Spleen (tissue), 11 donors: Measurements from ENCODE around the gene PXDN. TPM values are rescaled to one million over a fixed set of nuclear protein-coding genes. Genes with fewer than 3 reads are reported as not detected.
A peak's percentile ranks its signal among the peaks of the same experiment; 100 is the strongest.

ENCODE experiments used
- DNase-seq: peaks from one replicate; pipeline ENCODE4 v3.0.0-alpha.2; 2020
- H3K27ac ChIP-seq, 8 donors: fragments of 200-600 bp; sonication (generic) in 7 of 8; 1 replicate in 4 of 8; 2 replicates in 4 of 8; pipeline versions ENCODE4 v1.5.0 to v1.8.0; 2016 to 2021; ENCODE audit warnings: inconsistent platforms in 4 of 8, mild to moderate bottlenecking in 4 of 8, moderate library complexity in 1 of 8
- H3K27me3 ChIP-seq, 7 donors: fragments of 200-600 bp; sonication (generic) in 6 of 7; replicated peaks in 1 of 7; 1 replicate in 4 of 7; 2 replicates in 3 of 7; pipeline versions ENCODE4 v1.5.0 to v1.8.0; 2016 to 2021; ENCODE audit warnings: inconsistent platforms in 3 of 7, mild to moderate bottlenecking in 1 of 7
- H3K36me3 ChIP-seq, 6 donors: fragments of 200-600 bp; sonication (generic) in 5 of 6; 1 replicate in 4 of 6; 2 replicates in 2 of 6; pipeline versions ENCODE4 v1.5.0 to v1.8.0; 2016 to 2021; ENCODE audit warnings: inconsistent platforms in 2 of 6
- H3K4me1 ChIP-seq, 6 donors: fragments of 200-600 bp; sonication (generic) in 5 of 6; 1 replicate in 3 of 6; 2 replicates in 3 of 6; pipeline versions ENCODE4 v1.5.0 to v1.8.0; 2016 to 2021; ENCODE audit warnings: inconsistent platforms in 3 of 6
- H3K4me3 ChIP-seq, 8 donors: fragments of 200-600 bp; sonication (generic) in 7 of 8; 1 replicate in 4 of 8; 2 replicates in 4 of 8; pipeline versions ENCODE4 v1.5.0 to v1.8.0; 2016 to 2021; ENCODE audit warnings: inconsistent platforms in 4 of 8, mild to moderate bottlenecking in 4 of 8, moderate library complexity in 2 of 8
- H3K9me3 ChIP-seq, 8 donors: fragments of 200-600 bp; sonication (generic) in 7 of 8; 1 replicate in 4 of 8; 2 replicates in 4 of 8; pipeline versions ENCODE4 v1.5.0 to v1.8.0; 2016 to 2021; ENCODE audit warnings: inconsistent platforms in 4 of 8
- POLR2A ChIP-seq, 3 donors: fragments of 450-650 bp; IDR thresholded peaks; one replicate each; pipeline ENCODE4 v1.5.1; 2017; ENCODE audit warnings: antibody characterized with exemption in 3 of 3, mild to moderate bottlenecking in 1 of 3
- POLR2AphosphoS5 ChIP-seq, 3 donors: sonication (generic); formaldehyde crosslinking; IDR thresholded peaks; one replicate each; pipeline ENCODE4 v1.5.1; 2017; ENCODE audit warnings: antibody characterized with exemption in 3 of 3
- WGBS, 5 donors: extraction: QIAGEN DNeasy Blood & Tissue Kit in 3 of 5; methylation state at CpG; one replicate each; pipeline versions ENCODE4 v1.1.5 to v1.1.7; 2013 to 2018; 5-methylcytosine and 5-hydroxymethylcytosine counted together
- intact Hi-C: fragments of 100-400 bp; cut with DNase I; formaldehyde crosslinking; loops from one replicate; pipeline ENCODE4 v1.15.0; 2023; ENCODE audit warnings: low total_unique reads
- polyA plus RNA-seq, 3 donors: library from polyadenylated mRNA; stranded (reverse); fragments of 200-250 nt; gene quantifications; one replicate each; pipeline ENCODE4 v1.2.1, GENCODE V29; 2013
- total RNA-seq, 7 donors: library from RNA; depleted of rRNA in 3 of 7; stranded (reverse); fragments of >200 nt in 3 of 7; fragmentation: NEBNext Ultra II Directional in 4 of 7; extraction: Animal tissue kit (Norgen Biotek cat#: 25700) in 4 of 7; gene quantifications; one replicate each; pipeline versions ENCODE4 v1.1.0 to v1.2.1, GENCODE V29; 2016 to 2021
- TF ChIP-seq, protein P1 (sequence below), 11 experiments: fragments of 200-600 bp in 7 of 11; fragments of 450-650 bp in 4 of 11; sonication (generic) in 4 of 11; IDR thresholded peaks in 8 of 11; conservative IDR thresholded peaks in 3 of 11; 1 replicate in 7 of 11; 2 replicates in 4 of 11; pipeline versions ENCODE4 v1.4.0 to v1.8.0; 2016 to 2021; ENCODE audit warnings: antibody characterized with exemption in 11 of 11, inconsistent platforms in 4 of 11, mild to moderate bottlenecking in 1 of 11
- donor health status: healthy with polysubstance abuse.
- donor health status: DM: no; HTN: no; CAD: no; lungs with moderate emphysema.
- donor health status: DM: no; HTN: no; CAD: no.
- donor health status: Bipolar disorder and iron deficiency.
- donor health status: healthy.
- donor health status: DM: no; HTN: no; CAD: no.
- donor health status: DM: yes; HTN: yes; CAD: no.

PXDN gene
- total and polyA plus RNA-seq, 10 donors: 1.9 to 49.3 (median 30.8) TPM

DNA sequence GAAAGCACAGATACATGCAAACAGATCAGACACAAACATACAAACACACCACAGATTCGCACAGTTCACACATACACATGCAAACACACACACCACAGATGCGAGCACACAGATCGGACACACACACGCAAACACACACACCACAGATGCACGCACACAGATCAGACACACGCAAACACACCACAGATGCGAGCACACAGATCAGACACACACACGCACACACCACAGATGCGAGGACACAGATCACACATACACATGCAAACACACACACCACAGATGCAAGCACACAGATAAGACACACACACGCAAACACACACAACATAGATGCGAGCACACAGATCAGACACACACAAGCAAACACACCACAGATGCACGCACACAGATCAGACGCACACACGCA lies 149.0 kb downstream of the PXDN start:
- no peak for DNase-seq
- TF ChIP-seq POLR2AphosphoS5 (IDR thresholded peaks at IDR 0.05): no peak
- TF ChIP-seq POLR2A (IDR thresholded peaks at IDR 0.05): no peak
- TF ChIP-seq, protein P1, sequence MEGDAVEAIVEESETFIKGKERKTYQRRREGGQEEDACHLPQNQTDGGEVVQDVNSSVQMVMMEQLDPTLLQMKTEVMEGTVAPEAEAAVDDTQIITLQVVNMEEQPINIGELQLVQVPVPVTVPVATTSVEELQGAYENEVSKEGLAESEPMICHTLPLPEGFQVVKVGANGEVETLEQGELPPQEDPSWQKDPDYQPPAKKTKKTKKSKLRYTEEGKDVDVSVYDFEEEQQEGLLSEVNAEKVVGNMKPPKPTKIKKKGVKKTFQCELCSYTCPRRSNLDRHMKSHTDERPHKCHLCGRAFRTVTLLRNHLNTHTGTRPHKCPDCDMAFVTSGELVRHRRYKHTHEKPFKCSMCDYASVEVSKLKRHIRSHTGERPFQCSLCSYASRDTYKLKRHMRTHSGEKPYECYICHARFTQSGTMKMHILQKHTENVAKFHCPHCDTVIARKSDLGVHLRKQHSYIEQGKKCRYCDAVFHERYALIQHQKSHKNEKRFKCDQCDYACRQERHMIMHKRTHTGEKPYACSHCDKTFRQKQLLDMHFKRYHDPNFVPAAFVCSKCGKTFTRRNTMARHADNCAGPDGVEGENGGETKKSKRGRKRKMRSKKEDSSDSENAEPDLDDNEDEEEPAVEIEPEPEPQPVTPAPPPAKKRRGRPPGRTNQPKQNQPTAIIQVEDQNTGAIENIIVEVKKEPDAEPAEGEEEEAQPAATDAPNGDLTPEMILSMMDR (IDR thresholded peaks at IDR 0.05 in 8 of 11, conservative IDR thresholded peaks at IDR 0.05 in 3 of 11): no peak
- intact Hi-C loops: loop anchor here (10.0 kb wide), 1 partner anchor 150 kb away; the partner anchor contains the start of gene PXDN
- 93 to 98% (median 96%) methylated on average over 14 of the region's 14 CpGs for WGBS, 5 donors
- Histone ChIP-seq H3K4me1 (peaks cover 0 to 21% (median 4%) of the 10 kb centered on the region in 6 donors), H3K27me3 (peaks cover 0 to 26% (median 0%) of the 10 kb centered on the region in 7 donors), H3K27ac (no peak overlapping the region), H3K36me3 (no peaks in the 10 kb centered on the region), H3K9me3 (no peaks in the 10 kb centered on the region), H3K4me3 (no peak overlapping the region)

DNA sequence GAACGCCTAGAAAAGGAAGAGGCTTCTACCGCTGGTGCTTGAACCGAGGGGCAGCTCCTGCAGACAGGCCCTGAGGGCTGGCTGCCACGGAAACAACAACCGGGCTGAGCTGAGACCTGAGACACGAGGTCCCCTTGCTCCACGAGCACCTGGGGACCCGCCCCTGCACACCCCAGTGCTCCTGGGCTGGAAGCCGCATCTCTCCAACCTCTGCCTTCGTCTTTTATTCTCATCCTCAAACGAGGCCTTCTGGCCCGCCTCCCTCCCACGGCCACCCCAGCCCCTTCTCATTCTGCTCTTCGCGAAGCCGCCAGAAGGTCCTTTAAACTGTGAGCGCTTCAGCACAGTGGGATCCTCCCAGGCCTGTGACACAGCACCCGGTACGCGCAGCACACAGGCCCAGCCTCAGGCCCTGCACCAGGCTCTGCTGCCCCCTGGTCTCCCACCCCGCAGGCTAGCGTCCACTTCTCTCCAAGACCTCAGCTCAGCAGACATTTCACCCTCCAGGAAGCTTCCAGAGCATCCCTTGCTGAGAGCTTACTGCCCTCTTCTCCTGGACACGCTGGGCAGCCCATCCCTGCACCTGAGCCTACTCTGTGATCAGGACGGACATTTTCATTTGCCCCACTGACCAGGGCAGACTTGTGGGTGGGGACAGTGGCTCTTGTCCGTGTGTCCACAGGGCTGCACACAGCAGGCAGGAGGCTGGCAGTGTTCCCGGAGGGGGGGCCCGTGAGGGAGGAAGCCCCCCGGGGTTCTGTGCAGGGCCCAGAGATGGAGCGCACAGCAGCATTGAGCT lies 149.7 kb downstream of the PXDN start:
- WGBS, 5 donors: 80 to 88% (median 82%) methylated on average over 29 of the region's 29 CpGs
- intact Hi-C loops: loop anchor here (10.0 kb wide), 1 partner anchor 150 kb away; the partner anchor contains the start of gene PXDN
- DNase-seq: peak; percentile 59
- Histone ChIP-seq H3K36me3 (no peaks in the 10 kb centered on the region), H3K9me3 (no peaks in the 10 kb centered on the region), H3K27me3 (peaks cover 0 to 29% (median 1%) of the 10 kb centered on the region in 7 donors), H3K27ac (peak overlapping the region in 2 of 8 donors; percentile 33 to 35), H3K4me1 (peaks cover 0 to 21% (median 5%) of the 10 kb centered on the region in 6 donors), H3K4me3 (no peak overlapping the region)
- TF ChIP-seq, protein P1 (IDR thresholded peaks at IDR 0.05 in 8 of 11, conservative IDR thresholded peaks at IDR 0.05 in 3 of 11): no peak
- TF ChIP-seq POLR2AphosphoS5 (IDR thresholded peaks at IDR 0.05) (no peak), POLR2A (IDR thresholded peaks at IDR 0.05) (no peak)

DNA sequence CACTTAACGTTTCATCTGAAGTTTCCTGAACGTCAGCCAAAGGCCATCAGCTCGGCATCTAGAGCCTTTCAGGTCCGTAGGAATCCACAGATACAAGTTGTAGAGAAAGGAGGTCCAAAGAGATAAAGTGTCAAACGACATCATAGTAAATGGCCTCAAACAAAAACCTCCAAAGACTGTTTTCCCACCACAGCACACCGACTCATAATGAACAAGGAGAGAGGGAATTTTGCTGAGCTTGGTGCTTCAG lies 150.3 kb downstream of the PXDN start:
- Histone ChIP-seq H3K27ac (peak overlapping the region in 5 of 8 donors; percentile 20 to 45 (median 33)), H3K9me3 (no peaks in the 10 kb centered on the region), H3K27me3 (peaks cover 0 to 31% (median 7%) of the 10 kb centered on the region in 7 donors), H3K4me1 (peaks cover 0 to 21% (median 7%) of the 10 kb centered on the region in 6 donors), H3K4me3 (no peak overlapping the region), H3K36me3 (no peaks in the 10 kb centered on the region)
- intact Hi-C loops: loop anchor here (10.0 kb wide), 1 partner anchor 151 kb away; the partner anchor contains the start of gene PXDN
- TF ChIP-seq, protein P1 (IDR thresholded peaks at IDR 0.05 in 8 of 11, conservative IDR thresholded peaks at IDR 0.05 in 3 of 11): no peak
- TF ChIP-seq POLR2A (IDR thresholded peaks at IDR 0.05) (no peak), POLR2AphosphoS5 (IDR thresholded peaks at IDR 0.05) (no peak)
- DNase-seq: no peak
- 53 to 66% (median 55%) methylated on average over 6 of the region's 6 CpGs for WGBS, 5 donors
